ENCODE results near the gene LPIN3. TPM values are rescaled to one million over a fixed set of nuclear protein-coding genes. Genes with fewer than 3 reads are reported as not detected.
A peak's percentile ranks its signal among the peaks of the same experiment; 100 is the strongest.

LPIN3 gene
- total RNA-seq, 1 experiment from 2014 or later = 32.6 TPM

GRCh38 chr20:41320976-41321375, 19.6 kb upstream of the LPIN3 start:
- H3K36me3 ChIP-seq (ENCODE audit: control insufficient read depth, insufficient read depth, low read length) = no peaks in the 10 kb centered on the region
- no peak overlapping the region for H3K4me3 Mint-ChIP-seq (ENCODE audit: unreplicated experiment)
- BruUV-seq (replicated peaks) = no TSS peak
- ChIA-PET POLR2A (interaction anchor here (0.6 to 1.0 kb wide), 2 partner anchors 19 to 20 kb away, joined by 3 read pairs; partner anchors contain the start of gene LPIN3), CTCF (interaction anchor here (0.9 to 2.0 kb wide), 5 partner anchors 18 to 148 kb away, joined by 4 to 11 read pairs (median 5); partner anchors contain the start of gene LPIN3)
- no peak overlapping the region for H3K4me3 ChIP-seq (ENCODE audit: low read depth, low read length)
- H3K27me3 ChIP-seq (replicated peaks; ENCODE audit: control insufficient read depth, insufficient read depth, low read length) = no peaks in the 10 kb centered on the region
- intact Hi-C loops (cut with micrococcal nuclease; ENCODE audit: unreplicated experiment) = no loop called here
- H3K27me3 Mint-ChIP-seq (ENCODE audit: insufficient read depth, unreplicated experiment) = no peaks in the 10 kb centered on the region
- no peaks in the 10 kb centered on the region for H3K9me3 Mint-ChIP-seq (ENCODE audit: unreplicated experiment)
- DNase-seq = peak in 1 of 2 experiments; percentile 13
- H3K36me3 Mint-ChIP-seq (ENCODE audit: insufficient read depth, unreplicated experiment) = no peaks in the 10 kb centered on the region
- H3K4me1 Mint-ChIP-seq (ENCODE audit: low read depth, unreplicated experiment) = peaks cover 30% of the 10 kb centered on the region
- TF ChIP-seq, protein P1, sequence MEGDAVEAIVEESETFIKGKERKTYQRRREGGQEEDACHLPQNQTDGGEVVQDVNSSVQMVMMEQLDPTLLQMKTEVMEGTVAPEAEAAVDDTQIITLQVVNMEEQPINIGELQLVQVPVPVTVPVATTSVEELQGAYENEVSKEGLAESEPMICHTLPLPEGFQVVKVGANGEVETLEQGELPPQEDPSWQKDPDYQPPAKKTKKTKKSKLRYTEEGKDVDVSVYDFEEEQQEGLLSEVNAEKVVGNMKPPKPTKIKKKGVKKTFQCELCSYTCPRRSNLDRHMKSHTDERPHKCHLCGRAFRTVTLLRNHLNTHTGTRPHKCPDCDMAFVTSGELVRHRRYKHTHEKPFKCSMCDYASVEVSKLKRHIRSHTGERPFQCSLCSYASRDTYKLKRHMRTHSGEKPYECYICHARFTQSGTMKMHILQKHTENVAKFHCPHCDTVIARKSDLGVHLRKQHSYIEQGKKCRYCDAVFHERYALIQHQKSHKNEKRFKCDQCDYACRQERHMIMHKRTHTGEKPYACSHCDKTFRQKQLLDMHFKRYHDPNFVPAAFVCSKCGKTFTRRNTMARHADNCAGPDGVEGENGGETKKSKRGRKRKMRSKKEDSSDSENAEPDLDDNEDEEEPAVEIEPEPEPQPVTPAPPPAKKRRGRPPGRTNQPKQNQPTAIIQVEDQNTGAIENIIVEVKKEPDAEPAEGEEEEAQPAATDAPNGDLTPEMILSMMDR (IDR thresholded peaks at IDR 0.05; ENCODE audit: insufficient read depth in 1 of 2, low read depth in 1 of 2, low read length in 1 of 2, severe bottlenecking in 1 of 2, unreplicated experiment in 1 of 2) = no peak
- no peaks in the 10 kb centered on the region for H3K9me3 ChIP-seq
- H3K4me1 ChIP-seq = peaks cover 17% of the 10 kb centered on the region
- no peak overlapping the region for H3K27ac Mint-ChIP-seq (ENCODE audit: unreplicated experiment)

- no TSS peak for BruUV-seq (replicated peaks)
- POLR2A ChIA-PET = no interaction called here
Observed at GRCh38 chr20:41327178-41327577, 13.4 kb upstream of the LPIN3 start.

GRCh38 chr20:41329435-41330342, 10.9 kb upstream of the LPIN3 start:
- H3K36me3 ChIP-seq (ENCODE audit: control insufficient read depth, insufficient read depth, low read length) = no peaks in the 10 kb centered on the region
- Mint-ChIP-seq H3K27ac (ENCODE audit: unreplicated experiment) (peak overlapping the region; percentile 5), H3K27me3 (ENCODE audit: insufficient read depth, unreplicated experiment) (no peaks in the 10 kb centered on the region), H3K4me3 (ENCODE audit: unreplicated experiment) (no peak overlapping the region), H3K4me1 (ENCODE audit: low read depth, unreplicated experiment) (peaks cover 16% of the 10 kb centered on the region), H3K9me3 (ENCODE audit: unreplicated experiment) (no peaks in the 10 kb centered on the region), H3K36me3 (ENCODE audit: insufficient read depth, unreplicated experiment) (no peaks in the 10 kb centered on the region)
- no TSS peak for BruUV-seq (replicated peaks)
- no peak overlapping the region for H3K4me3 ChIP-seq (ENCODE audit: low read depth, low read length)
- intact Hi-C loops (cut with micrococcal nuclease; ENCODE audit: unreplicated experiment) = no loop called here
- peak in 1 of 2 experiments; percentile 51 for DNase-seq
- H3K9me3 ChIP-seq = no peaks in the 10 kb centered on the region
- H3K27me3 ChIP-seq (replicated peaks; ENCODE audit: control insufficient read depth, insufficient read depth, low read length) = no peaks in the 10 kb centered on the region
- ChIA-PET CTCF (interaction anchor here (0.7 to 2.2 kb wide), 4 partner anchors 10 to 157 kb away, joined by 3 to 13 read pairs (median 4); partner anchors contain the start of gene LPIN3), POLR2A (interaction anchor here (0.7 kb wide), 1 partner anchor 10 kb away, joined by 3 read pairs; no protein-coding TSS in a partner anchor)
- H3K4me1 ChIP-seq = peaks cover 8% of the 10 kb centered on the region
- TF ChIP-seq, protein P1 (IDR thresholded peaks at IDR 0.05; ENCODE audit: insufficient read depth in 1 of 2, low read depth in 1 of 2, low read length in 1 of 2, severe bottlenecking in 1 of 2, unreplicated experiment in 1 of 2) = no peak

More at GRCh38 chr20:41327178-41327577, 13.4 kb upstream of the LPIN3 start:
- intact Hi-C loops (cut with micrococcal nuclease; ENCODE audit: unreplicated experiment) = no loop called here
- no peaks in the 10 kb centered on the region for H3K9me3 ChIP-seq
- DNase-seq = peak in 1 of 2 experiments; percentile 33
- H3K36me3 ChIP-seq (ENCODE audit: control insufficient read depth, insufficient read depth, low read length) = no peaks in the 10 kb centered on the region
- Mint-ChIP-seq H3K4me3 (ENCODE audit: unreplicated experiment) (no peak overlapping the region), H3K36me3 (ENCODE audit: insufficient read depth, unreplicated experiment) (no peaks in the 10 kb centered on the region), H3K27me3 (ENCODE audit: insufficient read depth, unreplicated experiment) (no peaks in the 10 kb centered on the region), H3K27ac (ENCODE audit: unreplicated experiment) (no peak overlapping the region), H3K9me3 (ENCODE audit: unreplicated experiment) (no peaks in the 10 kb centered on the region), H3K4me1 (ENCODE audit: low read depth, unreplicated experiment) (peaks cover 16% of the 10 kb centered on the region)
- no peak overlapping the region for H3K4me3 ChIP-seq (ENCODE audit: low read depth, low read length)
- TF ChIP-seq, protein P1 (IDR thresholded peaks at IDR 0.05; ENCODE audit: insufficient read depth in 1 of 2, low read depth in 1 of 2, low read length in 1 of 2, severe bottlenecking in 1 of 2, unreplicated experiment in 1 of 2) = no peak
- peaks cover 8% of the 10 kb centered on the region for H3K4me1 ChIP-seq
- H3K27me3 ChIP-seq (replicated peaks; ENCODE audit: control insufficient read depth, insufficient read depth, low read length) = no peaks in the 10 kb centered on the region
- CTCF ChIA-PET = interaction anchor here (0.7 to 1.5 kb wide), 3 partner anchors 9 to 121 kb away, joined by 3 to 4 read pairs (median 4); no protein-coding TSS in a partner anchor
